Measurements from ENCODE around the gene PTH1R.
A peak's percentile ranks its signal among the peaks of the same experiment; 100 is the strongest.

PTH1R gene

DNA sequence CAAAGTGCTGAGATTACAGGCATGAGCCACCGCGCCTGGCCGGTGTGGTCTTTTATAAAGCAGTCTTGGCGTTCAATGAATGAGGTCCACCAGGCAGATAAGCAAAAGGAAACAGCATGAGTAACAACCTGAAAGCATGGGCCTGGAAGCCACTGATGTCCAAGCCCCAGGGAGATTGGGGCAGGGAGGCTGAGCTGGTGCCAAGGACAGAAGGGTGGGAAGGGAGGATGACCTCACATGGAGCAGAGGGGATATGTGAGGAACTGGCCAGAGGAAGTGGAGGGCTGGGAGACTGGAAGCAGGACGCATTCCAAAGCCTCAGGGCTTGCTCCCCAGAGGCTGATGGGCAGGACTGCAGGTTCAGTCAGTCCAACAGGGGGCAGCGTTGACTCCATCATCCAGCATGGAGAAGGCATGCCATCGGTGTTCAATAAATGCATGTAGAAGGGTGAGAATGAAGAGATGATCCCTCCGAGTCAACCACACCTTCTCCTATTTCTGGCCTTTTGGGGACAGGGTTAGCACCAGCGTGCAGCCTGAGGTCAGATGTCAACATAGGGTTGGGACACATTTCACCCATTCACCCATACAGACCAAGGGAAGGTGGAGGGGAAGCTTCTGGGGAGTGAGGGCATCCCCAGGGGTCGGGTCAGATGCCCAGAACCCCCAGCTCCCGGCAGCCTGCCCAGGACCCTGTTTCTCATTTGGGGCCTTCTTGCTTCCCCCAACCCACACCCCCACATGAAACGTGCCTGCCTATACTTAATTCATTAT, 29.1 kb upstream of the PTH1R start:
- ChIA-PET CTCF (interaction anchor here (1.1 kb wide), 1 partner anchor 11 kb away, joined by 4 read pairs; no protein-coding TSS in a partner anchor), POLR2A (no interaction called here)
- no peak for TF ChIP-seq CTBP1 (IDR thresholded peaks at IDR 0.05; ENCODE audit: borderline replicate concordance)
- no peak for TF ChIP-seq BHLHE40 (IDR thresholded peaks at IDR 0.05; ENCODE audit: borderline replicate concordance)
- TF ChIP-seq FOXM1 (IDR thresholded peaks at IDR 0.05; ENCODE audit: borderline replicate concordance) = no peak
- TF ChIP-seq ZNF384 (IDR thresholded peaks at IDR 0.05) = no peak
- TF ChIP-seq L3MBTL2 (conservative IDR thresholded peaks at IDR 0.05) = no peak
- TF ChIP-seq, protein P1, sequence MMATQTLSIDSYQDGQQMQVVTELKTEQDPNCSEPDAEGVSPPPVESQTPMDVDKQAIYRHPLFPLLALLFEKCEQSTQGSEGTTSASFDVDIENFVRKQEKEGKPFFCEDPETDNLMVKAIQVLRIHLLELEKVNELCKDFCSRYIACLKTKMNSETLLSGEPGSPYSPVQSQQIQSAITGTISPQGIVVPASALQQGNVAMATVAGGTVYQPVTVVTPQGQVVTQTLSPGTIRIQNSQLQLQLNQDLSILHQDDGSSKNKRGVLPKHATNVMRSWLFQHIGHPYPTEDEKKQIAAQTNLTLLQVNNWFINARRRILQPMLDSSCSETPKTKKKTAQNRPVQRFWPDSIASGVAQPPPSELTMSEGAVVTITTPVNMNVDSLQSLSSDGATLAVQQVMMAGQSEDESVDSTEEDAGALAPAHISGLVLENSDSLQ (IDR thresholded peaks at IDR 0.05) = no peak
- TF ChIP-seq SUZ12 (IDR thresholded peaks at IDR 0.05) = no peak
- no peak for TF ChIP-seq ELF4 (IDR thresholded peaks at IDR 0.05)

GRCh38 chr3:46849045-46849631, 28.4 kb upstream of the PTH1R start:
- DNase-seq (ENCODE audit: extremely low spot score) = no peak
- ChIA-PET POLR2A (no interaction called here), CTCF (no interaction called here)
- TF ChIP-seq CTBP1 (IDR thresholded peaks at IDR 0.05; ENCODE audit: borderline replicate concordance) (no peak), NFRKB (IDR thresholded peaks at IDR 0.05) (no peak), L3MBTL2 (conservative IDR thresholded peaks at IDR 0.05) (no peak), SP1 (IDR thresholded peaks at IDR 0.05) (no peak), TARDBP (IDR thresholded peaks at IDR 0.05) (no peak), FOXK2 (IDR thresholded peaks at IDR 0.05) (no peak), SUZ12 (IDR thresholded peaks at IDR 0.05) (no peak), ZNF384 (IDR thresholded peaks at IDR 0.05) (no peak), FOXM1 (IDR thresholded peaks at IDR 0.05; ENCODE audit: borderline replicate concordance) (no peak), HDGF (IDR thresholded peaks at IDR 0.05; ENCODE audit: borderline replicate concordance) (no peak), FOXA1 (IDR thresholded peaks at IDR 0.05) (no peak), LEF1 (IDR thresholded peaks at IDR 0.05; ENCODE audit: borderline replicate concordance) (no peak), ARNT (IDR thresholded peaks at IDR 0.05) (no peak), BHLHE40 (IDR thresholded peaks at IDR 0.05; ENCODE audit: borderline replicate concordance) (no peak), ELF4 (IDR thresholded peaks at IDR 0.05) (no peak)
- TF ChIP-seq, protein P1 (IDR thresholded peaks at IDR 0.05) = no peak

More for the DNA sequence above, 29.1 kb upstream of the PTH1R start:
- peak; percentile 63 for DNase-seq (ENCODE audit: extremely low spot score)

DNA sequence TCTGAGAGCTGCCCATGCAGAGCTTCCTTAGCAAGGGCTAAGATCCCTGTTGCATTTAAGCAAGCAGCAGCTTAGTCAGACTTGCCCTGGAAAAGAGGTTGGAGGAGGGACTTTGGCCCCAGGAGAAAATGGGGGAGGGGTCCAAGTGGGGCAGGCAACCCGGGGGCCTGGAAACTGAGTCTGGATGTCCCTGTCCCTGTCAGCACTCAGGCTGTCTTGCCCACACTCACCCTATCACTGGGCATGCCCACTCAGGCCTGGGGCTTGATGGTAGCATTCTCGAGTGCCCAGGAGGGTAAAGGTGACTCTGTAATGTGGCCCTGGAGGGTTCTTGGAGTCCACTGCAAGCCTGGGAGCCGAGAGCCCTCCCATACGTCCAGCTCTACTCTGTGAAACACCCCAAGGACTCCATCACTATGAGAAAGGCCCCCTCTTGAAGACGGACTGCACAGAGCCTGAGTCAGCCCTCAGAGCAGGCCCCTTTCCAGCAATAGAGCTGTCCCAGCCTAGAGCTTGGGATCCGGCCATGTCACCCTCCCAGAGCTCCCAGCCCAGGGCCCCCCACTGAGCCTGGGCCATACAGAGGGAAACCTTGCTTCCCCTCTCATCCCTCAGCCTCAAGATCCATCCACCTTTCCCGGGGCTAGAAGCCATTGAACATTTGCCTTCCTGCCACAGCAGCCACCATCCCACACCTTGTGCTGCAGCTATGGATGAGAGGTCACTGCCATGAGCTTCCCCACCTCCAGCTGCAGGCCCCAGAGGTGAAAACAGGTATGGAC, 27.6 kb upstream of the PTH1R start:
- POLR2A ChIA-PET = interaction anchor here (0.7 kb wide), 1 partner anchor 13 kb away, joined by 3 read pairs; no protein-coding TSS in a partner anchor
- TF ChIP-seq SUZ12 (IDR thresholded peaks at IDR 0.05) (no peak), BHLHE40 (IDR thresholded peaks at IDR 0.05; ENCODE audit: borderline replicate concordance) (no peak), CTBP1 (IDR thresholded peaks at IDR 0.05; ENCODE audit: borderline replicate concordance) (no peak), FOXK2 (IDR thresholded peaks at IDR 0.05) (no peak), SP1 (IDR thresholded peaks at IDR 0.05) (no peak), ELF4 (IDR thresholded peaks at IDR 0.05) (no peak), HDGF (IDR thresholded peaks at IDR 0.05; ENCODE audit: borderline replicate concordance) (no peak), ZNF384 (IDR thresholded peaks at IDR 0.05) (no peak), L3MBTL2 (conservative IDR thresholded peaks at IDR 0.05) (no peak), NFRKB (IDR thresholded peaks at IDR 0.05) (no peak), LEF1 (IDR thresholded peaks at IDR 0.05; ENCODE audit: borderline replicate concordance) (no peak), ARNT (IDR thresholded peaks at IDR 0.05) (no peak), FOXA1 (IDR thresholded peaks at IDR 0.05) (no peak), TARDBP (IDR thresholded peaks at IDR 0.05) (no peak), FOXM1 (IDR thresholded peaks at IDR 0.05; ENCODE audit: borderline replicate concordance) (no peak)
- TF ChIP-seq, protein P1 (IDR thresholded peaks at IDR 0.05) = no peak
- CTCF ChIA-PET = no interaction called here
- no peak for DNase-seq (ENCODE audit: extremely low spot score)

- no peak for DNase-seq (ENCODE audit: extremely low spot score)
- POLR2A ChIA-PET = interaction anchor here (0.7 kb wide), 1 partner anchor 12 kb away, joined by 3 read pairs; no protein-coding TSS in a partner anchor
- CTCF ChIA-PET = no interaction called here
- TF ChIP-seq L3MBTL2 (conservative IDR thresholded peaks at IDR 0.05) (no peak), FOXK2 (IDR thresholded peaks at IDR 0.05) (no peak), ELF4 (IDR thresholded peaks at IDR 0.05) (no peak), FOXA1 (IDR thresholded peaks at IDR 0.05) (no peak), SUZ12 (IDR thresholded peaks at IDR 0.05) (no peak), BHLHE40 (IDR thresholded peaks at IDR 0.05; ENCODE audit: borderline replicate concordance) (no peak), SP1 (IDR thresholded peaks at IDR 0.05) (no peak), HDGF (IDR thresholded peaks at IDR 0.05; ENCODE audit: borderline replicate concordance) (no peak), ARNT (IDR thresholded peaks at IDR 0.05) (no peak)
Measured at GRCh38 chr3:46850468-46850779, 27.1 kb upstream of the PTH1R start.
